Measurements from ENCODE around the gene MAB21L4.

- TF ChIP-seq CTCF (IDR thresholded peaks at IDR 0.05) (no peak), POLR2A (IDR thresholded peaks at IDR 0.05) (no peak)
Observed at GRCh38 chr2:240899468-240899865, 3.5 kb upstream of the MAB21L4 start.

Measured in lower leg skin (tissue), 3 donors.